ENCODE measurements around the gene TTBK1. TPM values are rescaled to one million over a fixed set of nuclear protein-coding genes. Genes with fewer than 3 reads are reported as not detected.
A peak's percentile ranks its signal among the peaks of the same experiment; 100 is the strongest.

The TTBK1 gene
- total and polyA plus RNA-seq, 10 of the 15 experiments (the other 5 are each of a cell fraction or from before 2014, with no cell fraction given), result 0.05 to 0.27 TPM; not detected in 8

- no peak for FAIRE-seq
- BruUV-seq (replicated peaks), result no TSS peak
- Histone ChIP-seq H3K9me3 (replicated peaks; ENCODE audit: control insufficient read depth, insufficient read depth, low read length) (no peaks in the 10 kb centered on the region), H3K79me2 (ENCODE audit: control insufficient read depth, insufficient read depth, low read length) (no peaks in the 10 kb centered on the region), H3K4me2 (ENCODE audit: control insufficient read depth, insufficient read depth) (no peak overlapping the region), H4K20me1 (ENCODE audit: control insufficient read depth, insufficient read depth) (no peaks in the 10 kb centered on the region), H3K36me3 (ENCODE audit: control insufficient read depth in 2 of 2, insufficient read depth in 2 of 2, low read length in 1 of 2) (no peaks in the 10 kb centered on the region), H3K27me3 (replicated peaks in 1 of 2; ENCODE audit: control insufficient read depth in 2 of 2, insufficient read depth in 2 of 2, low read length in 1 of 2) (no peaks in the 10 kb centered on the region), H3K27ac (ENCODE audit: control insufficient read depth, insufficient read depth) (no peak overlapping the region), H3K9ac (ENCODE audit: control insufficient read depth, insufficient read depth, low read length) (no peak overlapping the region), H2AFZ (ENCODE audit: control insufficient read depth, low read depth, low read length) (no peak overlapping the region), H3K4me1 (ENCODE audit: control insufficient read depth, insufficient read depth, low read length) (peaks cover 13% of the 10 kb centered on the region), H3K4me3 (no peak overlapping the region)
- intact Hi-C loops (cut with micrococcal nuclease; ENCODE audit: unreplicated experiment) (no loop called here), in situ Hi-C loops (cut with MboI) (no loop called here)
- ChIA-PET SMC1A (ENCODE audit: uncharacterized antibody, unreplicated experiment) (interaction anchor here (2.7 to 3.8 kb wide), 4 partner anchors 11 to 51 kb away, joined by 14 to 70 read pairs (median 24); no protein-coding TSS in a partner anchor), CTCF (interaction anchor here (0.7 to 3.9 kb wide), 6 partner anchors 12 to 196 kb away, joined by 3 to 29 read pairs (median 18); no protein-coding TSS in a partner anchor), POLR2A (interaction anchor here (1.2 kb wide), 1 partner anchor 25 kb away, joined by 4 read pairs; no protein-coding TSS in a partner anchor), RAD21 (ENCODE audit: unreplicated experiment) (interaction anchor here (1.6 to 2.1 kb wide), 2 partner anchors 56 to 60 kb away, joined by 5 to 7 read pairs; partner anchors contain the start of gene ZNF318)
- 95% methylated on average over 2 of the region's 2 CpGs for WGBS (ENCODE audit: insufficient coverage, insufficient replicate concordance, low lambda C conversion rate, missing lambda C conversion rate)
- TF ChIP-seq ZNF24 (IDR thresholded peaks at IDR 0.05) (no peak), PBX3 (IDR thresholded peaks at IDR 0.05; ENCODE audit: insufficient replicate concordance, low read depth, low read length) (no peak), PAX5 (IDR thresholded peaks at IDR 0.05; ENCODE audit: borderline replicate concordance, low read depth, low read length) (no peak)
- DNase-seq (ENCODE audit: low read depth, low spot score), result no peak
- ATAC-seq, result no peak
These were observed 66.9 kb downstream of the TTBK1 start for GRCh38 chr6:43310134-43310533.

- Histone ChIP-seq H4K20me1 (ENCODE audit: control insufficient read depth, insufficient read depth) (no peaks in the 10 kb centered on the region), H3K27me3 (replicated peaks in 1 of 2; ENCODE audit: control insufficient read depth in 2 of 2, insufficient read depth in 2 of 2, low read length in 1 of 2) (no peaks in the 10 kb centered on the region), H3K9me3 (replicated peaks; ENCODE audit: control insufficient read depth, insufficient read depth, low read length) (no peaks in the 10 kb centered on the region), H3K4me3 (no peak overlapping the region), H3K4me2 (ENCODE audit: control insufficient read depth, insufficient read depth) (no peak overlapping the region), H3K27ac (ENCODE audit: control insufficient read depth, insufficient read depth) (no peak overlapping the region), H2AFZ (ENCODE audit: control insufficient read depth, low read depth, low read length) (no peak overlapping the region), H3K4me1 (ENCODE audit: control insufficient read depth, insufficient read depth, low read length) (peaks cover 13% of the 10 kb centered on the region), H3K36me3 (ENCODE audit: control insufficient read depth in 2 of 2, insufficient read depth in 2 of 2, low read length in 1 of 2) (no peaks in the 10 kb centered on the region), H3K79me2 (ENCODE audit: control insufficient read depth, insufficient read depth, low read length) (no peaks in the 10 kb centered on the region), H3K9ac (ENCODE audit: control insufficient read depth, insufficient read depth, low read length) (no peak overlapping the region)
- ChIA-PET CTCF (no interaction called here), POLR2A (no interaction called here), SMC1A (ENCODE audit: uncharacterized antibody, unreplicated experiment) (interaction anchor here (4.1 kb wide), 1 partner anchor 12 kb away, joined by 21 read pairs; no protein-coding TSS in a partner anchor), RAD21 (ENCODE audit: unreplicated experiment) (no interaction called here)
- no peak for DNase-seq (ENCODE audit: low read depth, low spot score)
- in situ Hi-C loops (cut with MboI) (no loop called here), intact Hi-C loops (cut with micrococcal nuclease; ENCODE audit: unreplicated experiment) (no loop called here)
- FAIRE-seq, result no peak
- no peak for ATAC-seq
- BruUV-seq (replicated peaks), result no TSS peak
- TF ChIP-seq JUNB (IDR thresholded peaks at IDR 0.05), result peak; percentile 24; the same call in 1 of the 2 replicates
- 0 out of 2 replicates have a peak, but pooled peaks have one; percentile 48 for TF ChIP-seq BACH1 (IDR thresholded peaks at IDR 0.05; ENCODE audit: borderline replicate concordance)
- peak; percentile 72 for TF ChIP-seq SPI1 (IDR thresholded peaks at IDR 0.05; ENCODE audit: borderline replicate concordance, insufficient read depth, low read depth, low read length)
- TF ChIP-seq, protein P1, sequence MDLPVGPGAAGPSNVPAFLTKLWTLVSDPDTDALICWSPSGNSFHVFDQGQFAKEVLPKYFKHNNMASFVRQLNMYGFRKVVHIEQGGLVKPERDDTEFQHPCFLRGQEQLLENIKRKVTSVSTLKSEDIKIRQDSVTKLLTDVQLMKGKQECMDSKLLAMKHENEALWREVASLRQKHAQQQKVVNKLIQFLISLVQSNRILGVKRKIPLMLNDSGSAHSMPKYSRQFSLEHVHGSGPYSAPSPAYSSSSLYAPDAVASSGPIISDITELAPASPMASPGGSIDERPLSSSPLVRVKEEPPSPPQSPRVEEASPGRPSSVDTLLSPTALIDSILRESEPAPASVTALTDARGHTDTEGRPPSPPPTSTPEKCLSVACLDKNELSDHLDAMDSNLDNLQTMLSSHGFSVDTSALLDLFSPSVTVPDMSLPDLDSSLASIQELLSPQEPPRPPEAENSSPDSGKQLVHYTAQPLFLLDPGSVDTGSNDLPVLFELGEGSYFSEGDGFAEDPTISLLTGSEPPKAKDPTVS (IDR thresholded peaks at IDR 0.05; ENCODE audit: low read depth, low read length), result no peak
- no peak for TF ChIP-seq CHD4 (IDR thresholded peaks at IDR 0.05)
These were observed 67.3 kb downstream of the TTBK1 start for GRCh38 chr6:43310624-43311023.

All from GM12878 (cell line).